ENCODE measurements around the gene KMT5C.

Gene KMT5C

GRCh38 chr19:55339105-55339888 is at the start of gene KMT5C:
KMT5C (plus strand) TSS chr19:55339876; CDS start chr19:55341937, 2,061 bp downstream.
- peak; percentile 100 for DNase-seq

- DNase-seq, result no peak
Observed at GRCh38 chr19:55297267-55297666, 42.4 kb upstream of the KMT5C start.

GRCh38 chr19:55299991-55300390 is 39.7 kb upstream of the KMT5C start:
- no peak for DNase-seq

GRCh38 chr19:55300886-55301458 is 38.7 kb upstream of the KMT5C start:
- DNase-seq, result no peak

- peak; percentile 85 for DNase-seq
Observed at GRCh38 chr19:55301459-55302317, 38.0 kb upstream of the KMT5C start.

GRCh38 chr19:55302318-55302703 is 37.4 kb upstream of the KMT5C start:
- no peak for DNase-seq

- DNase-seq, result no peak
Observed at GRCh38 chr19:55303477-55303876, 36.2 kb upstream of the KMT5C start.

GRCh38 chr19:55304279-55304978 is 35.2 kb upstream of the KMT5C start:
- peak; percentile 76 for DNase-seq

- DNase-seq, result no peak
Observed at GRCh38 chr19:55304980-55305379, 34.7 kb upstream of the KMT5C start.

- peak; percentile 61 for DNase-seq
Observed at GRCh38 chr19:55305491-55305890, 34.2 kb upstream of the KMT5C start.

GRCh38 chr19:55305983-55306562 is 33.6 kb upstream of the KMT5C start:
- DNase-seq, result no peak

GRCh38 chr19:55306712-55307111 is 33.0 kb upstream of the KMT5C start:
- DNase-seq, result no peak

- DNase-seq, result no peak
Observed at GRCh38 chr19:55308281-55308680, 31.4 kb upstream of the KMT5C start.

- no peak for DNase-seq
Observed at GRCh38 chr19:55309448-55309847, 30.2 kb upstream of the KMT5C start.

GRCh38 chr19:55310498-55310897 is 29.2 kb upstream of the KMT5C start:
- DNase-seq, result no peak

- no peak for DNase-seq
Observed at GRCh38 chr19:55311397-55311796, 28.3 kb upstream of the KMT5C start.

- DNase-seq, result no peak
Observed at GRCh38 chr19:55311797-55312196, 27.9 kb upstream of the KMT5C start.

GRCh38 chr19:55312621-55313512 is 26.8 kb upstream of the KMT5C start:
- no peak for DNase-seq

GRCh38 chr19:55314396-55314795 is 25.3 kb upstream of the KMT5C start:
- DNase-seq, result no peak

GRCh38 chr19:55315956-55316525 is 23.6 kb upstream of the KMT5C start:
- DNase-seq, result no peak

GRCh38 chr19:55316646-55317045 is 23.0 kb upstream of the KMT5C start:
- DNase-seq, result no peak

Data from DMS53 (cell line).